SU-DHL-6 (cell line): ENCODE data around the gene GFOD1.

Experiments used
- CTCF ChIP-seq: fragments of 200-600 bp; sonication (generic); IDR thresholded peaks from one replicate; pipeline ENCODE4 v1.5.1; 2017; ENCODE audit warnings: antibody characterized with exemption, mild to moderate bottlenecking, low read length, moderate library complexity; ENCODE audit not compliant: insufficient read depth, poor library complexity, severe bottlenecking
- EZH2phosphoT487 ChIP-seq: fragments of 200-600 bp; sonication (generic), shearing (Covaris generic); conservative IDR thresholded peaks from 2 replicates; pipeline ENCODE4 v1.6.1; 2018; ENCODE audit warnings: mild to moderate bottlenecking, antibody characterized with exemption, low read length, moderate library complexity, mixed read lengths

DNA sequence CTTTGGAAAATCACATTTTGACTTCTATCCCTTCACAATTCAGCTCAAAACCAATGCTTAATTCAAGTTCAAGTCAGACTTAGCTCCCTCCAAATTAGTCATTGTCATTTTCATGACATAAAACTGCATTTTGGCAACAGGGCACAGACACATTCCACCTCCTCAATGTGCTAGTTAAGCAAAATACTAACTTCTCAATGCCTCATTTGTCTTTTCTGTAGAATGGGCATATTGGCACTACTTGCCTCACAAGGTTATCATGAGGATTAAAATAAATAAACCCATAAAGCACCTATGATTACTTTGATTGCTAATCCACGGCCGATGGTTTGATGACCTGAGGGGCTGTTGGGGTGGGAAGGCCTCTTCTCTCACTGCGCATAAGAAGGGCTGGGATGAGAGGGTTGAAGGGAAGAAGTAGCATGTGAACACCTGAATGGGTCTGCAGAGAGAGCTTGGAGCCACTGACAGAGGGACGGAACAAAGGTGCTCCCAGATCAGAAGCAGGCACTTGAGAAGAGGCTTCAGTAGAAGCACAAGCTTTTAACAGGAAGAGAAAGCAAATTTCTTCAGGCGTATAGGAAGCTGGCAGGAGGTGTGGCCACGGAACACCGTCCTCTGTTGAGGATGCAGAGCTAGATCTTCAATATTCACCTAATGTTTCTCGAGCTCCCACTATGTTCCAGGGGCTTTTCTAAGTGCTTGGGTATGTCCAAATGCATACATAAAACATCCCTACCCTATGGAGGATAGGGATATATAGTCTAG, 147.4 kb downstream of the GFOD1 start:
- TF ChIP-seq CTCF (no peak), EZH2phosphoT487 (no peak)
